ENCODE measurements around the gene SRY.
"Not testable (repeated sequence)": the region's sequence is repeated elsewhere in the genome, so short reads cannot be mapped to it uniquely, and the experiment has no call there.

The SRY gene

GRCh38 chrY:2787600-2787999, at the start of gene SRY:
TSS of gene SRY (minus strand) at chrY:2787682. CDS start at chrY:2787603, 79 bp downstream.
- no peak for DNase-seq (ENCODE audit: low spot score)

- DNase-seq (ENCODE audit: low spot score) = no peak
Observed at GRCh38 chrY:2837078-2837477, 49.6 kb upstream of the SRY start.

DNA sequence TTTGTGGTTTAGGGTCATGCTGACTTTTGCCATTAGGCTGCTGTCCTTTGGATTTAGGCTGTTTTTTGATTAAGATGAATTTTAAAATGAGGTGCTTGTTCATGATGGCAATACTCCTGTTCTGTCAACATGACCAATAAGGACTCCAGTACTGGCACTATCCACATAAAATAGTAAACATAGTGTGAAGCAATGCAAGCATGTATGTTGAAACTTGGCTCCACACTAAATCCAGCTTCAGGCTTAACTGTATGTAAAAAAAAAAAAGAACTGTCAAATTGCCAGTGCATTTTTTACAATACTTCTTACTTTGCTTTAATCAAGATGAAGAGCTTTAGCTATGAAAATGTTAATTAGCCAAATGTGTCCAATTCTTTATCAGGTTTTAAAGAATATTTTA, 47.7 kb upstream of the SRY start:
- no peak for DNase-seq (ENCODE audit: low spot score)

GRCh38 chrY:2828497-2828896, 41.0 kb upstream of the SRY start:
- no peak for DNase-seq (ENCODE audit: low spot score)

GRCh38 chrY:2824471-2824870, 37.0 kb upstream of the SRY start:
- no peak for DNase-seq (ENCODE audit: low spot score)

DNA sequence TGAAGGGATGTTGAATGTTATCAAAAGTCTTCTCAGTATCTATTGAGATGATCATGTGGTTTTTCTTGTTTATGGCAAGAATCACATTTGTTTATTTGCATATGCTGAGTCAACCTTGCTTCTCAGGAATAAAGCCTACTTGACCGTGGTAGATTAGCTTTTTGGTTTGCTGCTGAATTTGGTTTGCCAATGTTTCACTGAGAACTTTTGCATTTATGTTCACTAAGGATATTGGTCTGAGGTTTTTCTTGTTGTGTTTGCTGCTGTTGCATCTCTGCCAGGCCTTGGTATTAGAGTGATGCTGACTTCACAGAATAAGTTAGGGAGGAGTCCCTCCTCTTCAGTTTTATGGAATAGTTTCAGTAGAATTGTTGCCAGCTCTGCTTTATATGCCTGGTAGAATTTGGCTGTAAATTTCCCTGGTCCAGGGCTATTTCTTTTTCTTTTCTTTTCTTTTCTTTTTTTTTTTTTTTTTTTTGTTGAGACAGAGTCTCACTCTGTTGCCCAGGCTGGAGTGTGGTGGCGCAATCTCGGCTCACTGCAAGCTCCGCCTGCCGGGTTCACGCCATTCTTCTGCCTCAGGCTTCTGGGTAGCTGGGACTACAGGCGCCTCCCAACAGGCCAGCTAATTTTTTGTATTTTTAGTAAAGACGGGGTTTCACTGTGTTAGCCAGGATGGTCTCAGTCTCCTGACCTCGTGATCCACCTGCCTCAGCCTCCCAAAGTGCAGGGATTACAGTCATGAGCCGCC, 29.8 kb upstream of the SRY start:
- DNase-seq (ENCODE audit: low spot score) = not testable (repeated sequence)

DNA sequence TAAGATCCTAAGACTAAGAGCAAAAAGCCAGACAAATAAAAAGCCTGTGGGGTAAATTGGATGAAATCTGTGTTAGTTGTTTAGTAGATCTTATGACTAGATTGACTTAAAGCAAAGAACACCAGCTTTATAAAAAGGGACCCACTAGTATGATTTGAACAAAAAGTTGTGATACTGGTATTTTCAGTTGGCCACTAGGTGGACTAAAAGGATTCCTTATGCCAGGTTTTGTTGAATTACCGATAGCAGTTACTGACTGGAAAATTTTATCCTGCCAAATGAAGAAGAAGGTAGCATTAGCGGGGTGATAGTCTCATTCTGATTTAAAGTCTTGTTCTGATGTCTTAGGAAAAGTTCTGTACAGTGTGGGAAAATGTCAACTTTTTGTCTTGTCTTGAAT, 12.8 kb upstream of the SRY start:
- no peak for DNase-seq (ENCODE audit: low spot score)

GRCh38 chrY:2797991-2798390, 10.5 kb upstream of the SRY start:
- DNase-seq (ENCODE audit: low spot score) = no peak

GRCh38 chrY:2796977-2797523, 9.6 kb upstream of the SRY start:
- no peak for DNase-seq (ENCODE audit: low spot score)

DNA sequence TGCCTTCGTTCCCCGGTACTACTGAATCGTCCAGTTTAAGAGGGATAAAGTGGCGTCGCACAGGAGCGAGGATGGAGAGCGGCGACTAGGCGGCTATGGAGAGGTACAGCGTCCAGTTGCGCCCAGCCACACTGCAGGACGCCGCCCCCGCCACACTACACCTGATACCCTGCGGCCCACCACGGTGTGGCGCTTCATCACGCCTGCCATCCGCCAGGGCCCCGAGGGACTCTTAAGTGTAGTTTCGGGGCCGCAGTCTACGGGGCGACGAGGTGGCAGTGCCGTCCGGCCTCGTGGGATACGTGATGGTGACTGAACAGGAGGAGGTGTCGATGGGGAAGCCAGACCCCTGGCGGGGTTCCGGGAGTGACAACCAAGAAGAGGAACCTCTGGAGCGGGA, 2.3 kb upstream of the SRY start:
- DNase-seq (ENCODE audit: low spot score) = no peak

GRCh38 chrY:2786876-2787512, 488 bp downstream of the SRY start:
- no peak for DNase-seq (ENCODE audit: low spot score)

Data from CD4-positive, alpha-beta T cell treated with Interleukin-6 at 100 ng/mL for 8 hours (primary cell).